Amygdala (tissue), 56 donors: Measurements from ENCODE around the gene DPP9.

Experiments used
- DNase-seq, 56 donors: peaks; one replicate each; lab custom pipeline; 2025; lab: John Stamatoyannopoulos, UW

DPP9 gene

DNA sequence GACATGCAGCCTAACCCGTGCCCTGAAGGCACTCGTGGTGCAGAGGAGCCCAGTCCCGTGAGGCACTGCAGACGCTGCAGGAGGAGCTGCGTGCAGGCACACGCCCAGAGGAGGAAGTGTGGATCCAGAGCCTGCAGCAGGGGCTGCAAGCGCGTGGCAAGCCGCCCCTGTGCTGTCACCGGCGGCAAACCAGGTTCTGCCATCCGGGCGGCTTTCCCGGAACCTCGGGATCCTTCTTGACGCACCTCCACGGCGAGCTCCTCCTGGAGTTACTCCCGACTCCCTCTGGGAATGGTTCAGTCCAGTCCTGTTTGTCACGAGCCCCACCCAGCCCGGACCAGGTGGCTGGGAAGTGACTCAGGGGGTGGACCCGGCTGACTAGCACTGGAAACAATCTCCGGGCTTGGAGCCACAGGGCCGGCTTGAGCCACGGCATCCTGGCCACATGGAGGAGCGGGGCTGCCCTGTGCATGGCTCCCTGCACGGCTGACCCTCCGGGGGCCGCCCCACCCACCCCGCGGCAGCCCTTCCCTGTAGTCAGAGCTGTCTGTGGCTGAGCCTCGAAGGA, 10.2 kb downstream of the DPP9 start:
- no peak for DNase-seq

- DNase-seq: no peak
These were observed 10.9 kb downstream of the DPP9 start for GRCh38 chr19:4712771-4713170.

DNA sequence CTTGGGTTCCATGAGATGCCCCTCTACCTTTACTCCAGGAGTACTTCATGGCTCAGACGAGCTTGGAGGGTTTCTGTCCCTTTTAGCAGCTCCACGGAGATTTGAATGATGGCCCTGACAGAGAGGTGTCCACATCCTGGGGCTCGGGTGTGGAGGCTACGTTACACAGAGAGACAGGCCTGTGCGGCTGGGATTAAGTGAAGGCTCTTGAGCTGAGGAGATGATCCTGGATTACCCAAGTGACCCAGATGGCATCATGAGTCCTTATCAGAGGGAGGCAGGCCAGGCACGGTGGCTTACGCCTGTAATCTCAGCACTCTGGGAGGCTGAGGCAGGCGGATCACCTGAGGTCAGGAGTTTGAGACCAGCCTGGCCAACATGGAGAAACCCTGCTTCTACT, 12.4 kb downstream of the DPP9 start:
- no peak for DNase-seq

DNA sequence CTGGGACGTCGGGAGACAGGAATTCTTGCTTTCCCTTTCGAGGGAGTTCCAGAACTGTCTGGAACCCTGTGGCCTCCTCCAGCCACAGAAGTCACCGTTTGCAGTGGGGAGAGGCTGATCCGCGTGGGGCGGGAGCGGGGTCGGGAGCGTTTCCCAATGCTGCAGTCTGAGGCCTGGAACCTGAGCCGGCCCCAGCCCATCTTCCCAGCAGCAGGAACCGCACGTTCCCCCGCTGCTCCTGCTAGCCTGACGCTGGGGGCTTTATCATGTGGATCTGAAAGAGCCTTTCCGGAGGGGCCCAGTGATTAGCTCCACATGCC, 13.4 kb downstream of the DPP9 start:
- no peak for DNase-seq

DNA sequence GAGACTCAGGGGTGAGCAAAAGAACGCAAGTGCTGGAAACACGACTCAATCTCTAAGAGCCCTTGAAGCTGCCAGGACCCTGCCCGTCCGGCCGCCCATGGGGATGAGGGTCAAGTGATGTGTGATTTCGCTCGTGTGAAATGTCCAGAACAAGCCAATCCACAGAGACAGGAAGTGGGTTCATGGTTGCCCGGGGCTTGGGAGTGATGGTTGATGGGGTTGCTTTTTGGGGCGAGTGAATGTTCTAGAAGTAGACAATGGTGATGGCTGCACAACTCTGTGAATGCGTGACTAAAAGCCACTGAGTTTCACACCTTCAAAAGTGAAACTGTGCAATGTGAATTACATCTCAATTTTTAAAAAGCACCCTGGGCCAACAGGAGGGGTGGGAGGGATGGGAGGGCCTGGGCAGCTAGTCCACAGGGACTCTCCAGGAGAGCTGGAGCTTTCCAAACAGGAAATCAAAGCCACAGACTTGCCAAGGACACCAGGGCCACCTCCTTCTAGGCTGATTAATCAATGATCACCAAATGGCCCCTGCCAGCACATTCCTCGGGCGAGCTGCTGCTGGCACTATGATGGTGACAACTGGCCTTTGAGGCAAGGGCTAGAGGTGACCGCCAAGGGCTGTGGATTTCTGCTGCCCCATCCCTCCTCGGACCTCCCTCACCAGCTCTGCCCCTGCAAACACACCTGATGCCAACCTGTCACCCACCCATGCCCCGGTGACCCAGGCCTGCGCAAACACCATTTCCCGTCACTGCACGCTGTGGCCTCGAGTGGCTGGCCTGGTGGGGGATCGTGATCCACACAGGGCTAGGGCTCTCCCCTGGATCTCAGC, 14.0 kb downstream of the DPP9 start:
- DNase-seq: no peak

DNA sequence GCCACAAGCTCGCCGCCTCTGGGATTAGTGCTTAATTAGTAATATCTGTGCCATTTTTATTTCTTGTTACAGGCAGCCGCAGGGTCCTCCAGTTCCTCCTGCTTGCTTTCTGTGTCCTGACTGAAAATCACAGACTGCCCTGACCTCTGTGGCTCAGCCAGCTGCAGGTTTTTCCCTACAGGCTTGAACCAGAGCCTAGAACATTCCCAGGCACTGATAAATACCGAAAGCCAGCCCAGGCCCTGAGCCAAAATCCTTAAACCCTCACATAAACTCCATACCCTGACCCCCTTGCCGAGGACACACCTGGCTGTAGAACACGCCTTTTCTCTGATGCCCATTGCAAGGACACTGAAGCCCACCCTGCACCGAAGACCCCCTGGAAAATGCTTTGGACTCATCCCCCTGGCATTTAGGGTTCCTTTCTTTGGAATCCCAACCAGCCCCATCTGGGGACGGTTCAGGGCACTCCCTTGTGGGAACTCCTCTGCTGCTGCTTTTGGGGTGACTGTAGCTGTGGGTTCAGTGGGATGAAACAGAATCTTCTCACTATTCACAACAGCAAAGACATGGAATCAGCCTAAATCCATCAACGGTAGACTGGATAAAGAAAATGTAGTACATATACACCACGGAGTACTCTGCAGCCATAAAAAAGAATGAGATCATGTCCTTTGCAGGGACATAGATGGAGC, 15.5 kb downstream of the DPP9 start:
- no peak for DNase-seq

- peak in 1 of 56 donors; percentile 11 for DNase-seq
These were observed 16.3 kb downstream of the DPP9 start for GRCh38 chr19:4707322-4707721.

GRCh38 chr19:4705413-4706131, 18.1 kb downstream of the DPP9 start:
- DNase-seq: no peak

- no peak for DNase-seq
These were observed 19.3 kb downstream of the DPP9 start for GRCh38 chr19:4704317-4704673.

GRCh38 chr19:4703671-4704316, 19.8 kb downstream of the DPP9 start:
- no peak for DNase-seq

GRCh38 chr19:4702764-4703163, 20.9 kb downstream of the DPP9 start:
- DNase-seq: no peak

GRCh38 chr19:4701557-4701956, 22.1 kb downstream of the DPP9 start:
- no peak for DNase-seq

GRCh38 chr19:4700693-4700970, 23.0 kb downstream of the DPP9 start:
- no peak for DNase-seq

- DNase-seq: no peak
These were observed 23.6 kb downstream of the DPP9 start for GRCh38 chr19:4699826-4700692.

GRCh38 chr19:4697304-4697703, 26.3 kb downstream of the DPP9 start:
- no peak for DNase-seq

DNA sequence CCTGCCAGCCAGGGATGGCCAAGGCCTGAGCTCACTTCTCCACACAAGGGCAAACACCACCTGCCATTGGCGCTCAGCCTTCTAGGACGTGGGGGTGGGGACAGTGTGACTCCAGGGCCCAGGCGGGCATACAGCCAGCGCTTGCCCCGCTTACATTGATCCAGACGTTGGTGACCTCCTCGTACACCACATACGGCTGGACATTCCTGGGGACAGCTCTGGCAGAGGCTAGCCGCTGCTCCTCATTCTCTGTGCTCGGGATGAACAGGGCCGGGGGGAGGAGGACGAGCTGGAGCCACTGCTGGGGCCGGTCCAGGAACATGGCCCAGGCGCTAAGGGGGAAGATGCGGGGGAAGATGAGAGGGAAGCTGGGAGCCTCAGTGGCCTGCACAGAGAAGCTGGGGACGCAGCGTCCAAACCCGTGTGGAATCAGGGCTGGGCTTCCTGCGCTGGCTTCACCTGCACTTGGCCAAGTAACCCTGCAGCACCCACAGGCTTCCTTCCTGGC, 28.4 kb downstream of the DPP9 start:
- DNase-seq: peak in 12 of 56 donors; percentile 11 to 50 (median 25)

- DNase-seq: peak in 44 of 56 donors; percentile 10 to 77 (median 46)
These were observed 29.2 kb downstream of the DPP9 start for GRCh38 chr19:4694211-4694987.

DNA sequence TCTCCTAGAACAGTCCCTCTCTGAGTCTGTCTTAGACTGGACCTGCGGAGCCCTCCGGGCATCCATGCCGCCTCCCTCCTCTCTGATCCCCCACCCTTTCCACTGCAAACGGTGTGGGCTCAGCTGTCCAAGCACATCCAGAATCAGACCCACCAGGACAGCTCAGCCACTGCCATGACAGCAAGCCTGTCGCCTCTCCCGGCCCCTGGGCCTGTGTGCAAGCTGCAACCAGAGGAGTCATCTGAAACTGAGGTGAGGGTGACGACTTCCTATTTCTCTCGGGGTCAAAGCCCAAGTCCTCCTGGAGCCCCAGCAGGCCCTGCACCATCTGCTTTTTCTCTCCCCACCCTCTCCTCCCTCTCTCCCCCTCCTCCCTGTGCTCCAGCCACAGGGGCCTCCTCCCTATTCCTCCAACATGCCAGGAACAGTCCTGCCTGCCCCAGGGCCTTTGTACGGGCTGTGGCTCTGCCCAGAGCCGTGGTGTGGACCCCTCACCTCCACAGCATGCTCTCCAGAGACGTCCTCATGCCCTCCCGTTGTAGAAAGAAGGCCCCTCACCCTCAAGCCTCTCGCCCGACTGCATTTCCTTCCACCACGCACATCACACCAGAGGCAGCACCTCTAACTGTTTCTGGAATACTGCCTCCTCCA, 30.0 kb downstream of the DPP9 start:
- DNase-seq: no peak

DNA sequence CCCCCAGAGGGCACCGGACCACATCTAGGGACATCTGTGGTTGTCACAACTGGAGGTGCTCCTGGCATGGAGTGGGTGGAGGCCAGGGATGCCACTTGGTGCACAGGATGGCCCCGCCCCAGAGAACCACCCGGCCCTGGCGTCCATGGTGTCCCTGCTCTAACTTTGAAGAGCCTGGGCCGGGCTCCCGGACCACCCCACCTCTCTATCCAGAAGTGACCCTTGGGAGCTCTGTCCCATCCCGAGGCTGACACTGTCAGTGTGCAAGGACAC, 30.6 kb downstream of the DPP9 start:
- DNase-seq: no peak
